ENCODE results near the gene FAM53B.

DNA sequence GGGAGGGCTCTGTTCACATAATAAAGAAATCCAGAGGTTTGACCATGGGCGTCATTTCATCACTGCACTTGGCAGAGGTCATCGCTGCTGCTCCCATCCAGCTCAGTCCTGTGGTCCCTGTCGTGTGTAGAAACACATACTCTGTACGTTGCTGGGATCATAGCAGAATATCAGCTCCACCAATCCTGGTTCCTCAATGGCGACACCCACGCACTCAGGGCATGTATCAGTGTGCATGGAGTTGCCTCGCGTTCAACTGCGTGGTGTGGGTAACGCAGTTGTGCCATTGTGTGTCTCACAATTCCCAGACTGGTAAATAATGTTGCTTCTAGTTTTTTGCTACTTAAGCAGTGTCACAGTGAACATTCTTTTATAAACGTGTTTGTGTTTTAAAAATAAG lies 171.4 kb downstream of the FAM53B start:
- TF ChIP-seq POLR2A (IDR thresholded peaks at IDR 0.05; ENCODE audit: low read length) (no peak), GATA1 (IDR thresholded peaks at IDR 0.05; ENCODE audit: low read depth, low read length) (no peak)

All from erythroblast (primary cell).